Skeletal muscle tissue (tissue), 4 donors: ENCODE results near the gene CAPN12. TPM values are rescaled to one million over a fixed set of nuclear protein-coding genes. Genes with fewer than 3 reads are reported as not detected.

Source experiments
- H3K27ac ChIP-seq: one replicate; pipeline ENCODE4 v1.7.0; 2013; ENCODE audit warnings: mild to moderate bottlenecking, low read depth, low read length, inconsistent platforms
- H3K27me3 ChIP-seq, 3 donors: one replicate each; pipeline ENCODE4 v1.7.0; 2013; ENCODE audit warnings: low read length in 3 of 3; ENCODE audit not compliant: control insufficient read depth in 3 of 3, insufficient read depth in 3 of 3
- H3K36me3 ChIP-seq, 3 donors: one replicate each; pipeline ENCODE4 v1.7.0; 2013; ENCODE audit warnings: low read length in 3 of 3; ENCODE audit not compliant: control insufficient read depth in 3 of 3, insufficient read depth in 3 of 3
- H3K4me1 ChIP-seq, 3 donors: one replicate each; pipeline ENCODE4 v1.7.0; 2013; ENCODE audit warnings: low read length in 3 of 3, mild to moderate bottlenecking in 3 of 3; ENCODE audit not compliant: control insufficient read depth in 3 of 3, insufficient read depth in 3 of 3
- H3K4me3 ChIP-seq, 3 donors: one replicate each; pipeline ENCODE4 v1.7.0; 2013; ENCODE audit warnings: low read length in 3 of 3
- H3K9ac ChIP-seq, 3 donors: one replicate each; pipeline ENCODE4 v1.7.0; 2013; ENCODE audit warnings: low read length in 3 of 3, mild to moderate bottlenecking in 3 of 3, moderate library complexity in 2 of 3, low read depth in 1 of 3
- H3K9me3 ChIP-seq, 3 donors: one replicate each; pipeline ENCODE4 v1.7.0; 2013; ENCODE audit warnings: low read length in 3 of 3; ENCODE audit not compliant: control insufficient read depth in 3 of 3
- total RNA-seq: library from RNA; depleted of rRNA; stranded (reverse); fragments of >200 nt; gene quantifications from one replicate; pipeline ENCODE4 v1.2.3, GENCODE V29; 2014
- donor health status: Osteomylitis.

Gene CAPN12
- total RNA-seq, 1 donor from 2014 or later, result 0.52 TPM

GRCh38 chr19:38719761-38720558, 24.3 kb downstream of the CAPN12 start:
- Histone ChIP-seq H3K27ac (peak overlapping the region; percentile 60), H3K27me3 (no peaks in the 10 kb centered on the region), H3K4me1 (peaks cover 38 to 60% (median 51%) of the 10 kb centered on the region in 3 donors), H3K4me3 (no peak overlapping the region), H3K36me3 (peaks cover 61 to 79% (median 71%) of the 10 kb centered on the region in 3 donors), H3K9me3 (no peaks in the 10 kb centered on the region), H3K9ac (peak overlapping the region in 2 of 3 donors; percentile 43 to 54)

GRCh38 chr19:38718747-38719543, 25.3 kb downstream of the CAPN12 start:
- peaks cover 48 to 71% (median 61%) of the 10 kb centered on the region in 3 donors for H3K4me1 ChIP-seq

GRCh38 chr19:38717855-38718254, 26.4 kb downstream of the CAPN12 start:
- Histone ChIP-seq H3K36me3 (peaks cover 50 to 70% (median 62%) of the 10 kb centered on the region in 3 donors), H3K4me3 (no peak overlapping the region), H3K27me3 (no peaks in the 10 kb centered on the region), H3K9ac (no peak overlapping the region), H3K4me1 (peaks cover 59 to 76% (median 67%) of the 10 kb centered on the region in 3 donors), H3K9me3 (no peaks in the 10 kb centered on the region), H3K27ac (no peak overlapping the region)

More at GRCh38 chr19:38718747-38719543, 25.3 kb downstream of the CAPN12 start:
- Histone ChIP-seq H3K4me3 (no peak overlapping the region), H3K9me3 (no peaks in the 10 kb centered on the region), H3K27me3 (no peaks in the 10 kb centered on the region), H3K27ac (peak overlapping the region; percentile 60), H3K9ac (peak overlapping the region in 2 of 3 donors; percentile 43 to 54), H3K36me3 (peaks cover 61 to 77% (median 73%) of the 10 kb centered on the region in 3 donors)

GRCh38 chr19:38717051-38717450, 27.2 kb downstream of the CAPN12 start:
- peaks cover 43 to 68% (median 56%) of the 10 kb centered on the region in 3 donors for H3K36me3 ChIP-seq
- no peaks in the 10 kb centered on the region for H3K9me3 ChIP-seq
- no peak overlapping the region for H3K4me3 ChIP-seq
- H3K27ac ChIP-seq, result no peak overlapping the region
- H3K9ac ChIP-seq, result no peak overlapping the region
- H3K27me3 ChIP-seq, result no peaks in the 10 kb centered on the region
- H3K4me1 ChIP-seq, result peaks cover 67 to 77% (median 75%) of the 10 kb centered on the region in 3 donors

- Histone ChIP-seq H3K27me3 (no peaks in the 10 kb centered on the region), H3K9me3 (no peaks in the 10 kb centered on the region), H3K9ac (no peak overlapping the region), H3K4me1 (peaks cover 69 to 78% (median 75%) of the 10 kb centered on the region in 3 donors), H3K4me3 (no peak overlapping the region), H3K36me3 (peaks cover 39 to 67% (median 53%) of the 10 kb centered on the region in 3 donors), H3K27ac (peak overlapping the region; percentile 85)
Measured at GRCh38 chr19:38715555-38715954, 28.7 kb downstream of the CAPN12 start.

GRCh38 chr19:38714354-38714778, 29.9 kb downstream of the CAPN12 start:
- peaks cover 70 to 78% (median 75%) of the 10 kb centered on the region in 3 donors for H3K4me1 ChIP-seq
- H3K4me3 ChIP-seq, result peak overlapping the region in 1 of 3 donors; percentile 6
- peaks cover 47 to 69% (median 57%) of the 10 kb centered on the region in 3 donors for H3K36me3 ChIP-seq
- no peaks in the 10 kb centered on the region for H3K27me3 ChIP-seq
- no peaks in the 10 kb centered on the region for H3K9me3 ChIP-seq
- H3K27ac ChIP-seq, result peak overlapping the region; percentile 85
- peak overlapping the region; percentile 59 to 91 (median 75) for H3K9ac ChIP-seq

GRCh38 chr19:38713865-38714264, 30.4 kb downstream of the CAPN12 start:
- no peaks in the 10 kb centered on the region for H3K27me3 ChIP-seq
- H3K9me3 ChIP-seq, result no peaks in the 10 kb centered on the region
- peak overlapping the region; percentile 59 to 91 (median 75) for H3K9ac ChIP-seq
- H3K27ac ChIP-seq, result peak overlapping the region; percentile 85
- H3K4me3 ChIP-seq, result peak overlapping the region in 1 of 3 donors; percentile 6
- H3K4me1 ChIP-seq, result peaks cover 70 to 78% (median 75%) of the 10 kb centered on the region in 3 donors
- H3K36me3 ChIP-seq, result peaks cover 52 to 72% (median 59%) of the 10 kb centered on the region in 3 donors

GRCh38 chr19:38713227-38713649, 31.0 kb downstream of the CAPN12 start:
- Histone ChIP-seq H3K36me3 (peaks cover 55 to 73% (median 62%) of the 10 kb centered on the region in 3 donors), H3K4me3 (peak overlapping the region in 2 of 3 donors; percentile 7 to 54), H3K9ac (peak overlapping the region; percentile 57 to 91 (median 65))

GRCh38 chr19:38712161-38712748, 32.0 kb downstream of the CAPN12 start:
- Histone ChIP-seq H3K9ac (peak overlapping the region; percentile 57 to 91 (median 65)), H3K27ac (peak overlapping the region; percentile 85), H3K36me3 (peaks cover 55 to 74% (median 63%) of the 10 kb centered on the region in 3 donors), H3K4me3 (peak overlapping the region in 1 of 3 donors; percentile 13), H3K9me3 (no peaks in the 10 kb centered on the region), H3K27me3 (no peaks in the 10 kb centered on the region), H3K4me1 (peaks cover 80 to 84% (median 81%) of the 10 kb centered on the region in 3 donors)

More at GRCh38 chr19:38713227-38713649, 31.0 kb downstream of the CAPN12 start:
- H3K27ac ChIP-seq, result peak overlapping the region; percentile 85
- H3K4me1 ChIP-seq, result peaks cover 72 to 78% (median 76%) of the 10 kb centered on the region in 3 donors
- H3K9me3 ChIP-seq, result no peaks in the 10 kb centered on the region
- no peaks in the 10 kb centered on the region for H3K27me3 ChIP-seq
